Tibial nerve (tissue), 4 donors: ENCODE results near the gene GRAMD1A. TPM values are rescaled to one million over a fixed set of nuclear protein-coding genes. Genes with fewer than 3 reads are reported as not detected.
A peak's percentile ranks its signal among the peaks of the same experiment; 100 is the strongest.

Experiments
- DNase-seq, 2 donors: peaks; one replicate each; pipeline ENCODE4 v3.0.0-alpha.2; 2019; ENCODE audit warnings: low spot score in 2 of 2
- H3K27ac ChIP-seq, 4 donors: fragments of 200-600 bp; sonication (generic) in 3 of 4; one replicate each; pipeline ENCODE4 v1.5.1; 2017 to 2019; ENCODE audit warnings: mild to moderate bottlenecking in 1 of 4
- H3K27me3 ChIP-seq, 2 donors: fragments of 200-600 bp; sonication (generic) in 1 of 2; one replicate each; pipeline versions ENCODE4 v1.5.1 to v1.6.0; 2017 to 2019
- H3K36me3 ChIP-seq, 3 donors: fragments of 200-600 bp; sonication (generic); one replicate each; pipeline ENCODE4 v1.5.1; 2018 to 2019
- H3K4me1 ChIP-seq, 4 donors: fragments of 200-600 bp; sonication (generic) in 3 of 4; one replicate each; pipeline ENCODE4 v1.5.1; 2017 to 2019
- H3K4me3 ChIP-seq, 4 donors: fragments of 200-600 bp; sonication (generic) in 3 of 4; one replicate each; pipeline ENCODE4 v1.5.1; 2017 to 2019; ENCODE audit warnings: mild to moderate bottlenecking in 1 of 4, moderate library complexity in 1 of 4
- H3K9me3 ChIP-seq, 4 donors: fragments of 200-600 bp; sonication (generic) in 3 of 4; one replicate each; pipeline ENCODE4 v1.5.1; 2017 to 2019
- EP300 ChIP-seq, 2 donors: sonication (generic); formaldehyde crosslinking; IDR thresholded peaks; one replicate each; pipeline ENCODE4 v1.6.1; 2017; ENCODE audit warnings: antibody characterized with exemption in 2 of 2, mild to moderate bottlenecking in 1 of 2
- POLR2A ChIP-seq, 2 donors: fragments of 450-650 bp; IDR thresholded peaks; one replicate each; pipeline ENCODE4 v1.6.1; 2017; ENCODE audit warnings: antibody characterized with exemption in 2 of 2, mild to moderate bottlenecking in 2 of 2, moderate library complexity in 2 of 2
- WGBS, 2 donors: methylation state at CpG; one replicate each; pipeline ENCODE4 v1.1.5; 2018; 5-methylcytosine and 5-hydroxymethylcytosine counted together
- total RNA-seq, 4 donors: library from RNA; depleted of rRNA; stranded (reverse); fragments of >200 nt; gene quantifications; one replicate each; pipeline ENCODE4 v1.1.0, GENCODE V29; 2016
- TF ChIP-seq, protein P1 (sequence below), 5 experiments: fragments of 200-600 bp in 3 of 5; fragments of 450-650 bp in 2 of 5; sonication (generic) in 3 of 5; IDR thresholded peaks; one replicate each; pipeline ENCODE4 v1.5.1; 2016 to 2019; ENCODE audit warnings: antibody characterized with exemption in 5 of 5, mild to moderate bottlenecking in 3 of 5, moderate library complexity in 2 of 5

Gene GRAMD1A
- total RNA-seq, 4 donors from 2014 or later: 53.1 to 108 (median 61.6) TPM

DNA sequence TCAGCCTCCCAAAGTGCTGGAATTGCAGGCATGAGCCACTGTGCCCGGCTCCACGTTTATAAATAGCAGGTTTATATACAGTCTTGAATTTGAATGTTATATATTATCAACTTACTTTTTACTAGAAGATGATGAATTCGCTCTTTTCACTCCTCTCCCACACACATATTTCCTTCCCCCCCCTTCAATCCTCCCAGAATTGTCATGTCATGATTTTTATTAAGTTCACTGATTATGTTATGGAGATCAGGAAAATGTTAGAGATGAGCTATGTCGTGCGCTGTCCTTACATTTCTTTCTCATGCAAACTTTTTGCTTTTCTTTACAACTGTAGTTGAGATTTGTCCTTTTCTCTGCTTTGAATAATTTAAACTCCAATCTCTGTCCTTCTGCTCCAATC lies 17.8 kb upstream of the GRAMD1A start:
- no peak for DNase-seq
- Histone ChIP-seq H3K27me3 (no peaks in the 10 kb centered on the region), H3K9me3 (no peaks in the 10 kb centered on the region), H3K4me3 (no peak overlapping the region), H3K27ac (no peak overlapping the region), H3K36me3 (no peaks in the 10 kb centered on the region), H3K4me1 (no peaks in the 10 kb centered on the region)
- WGBS, 2 donors: 54 to 63% methylated on average over 5 of the region's 5 CpGs
- TF ChIP-seq, protein P1, sequence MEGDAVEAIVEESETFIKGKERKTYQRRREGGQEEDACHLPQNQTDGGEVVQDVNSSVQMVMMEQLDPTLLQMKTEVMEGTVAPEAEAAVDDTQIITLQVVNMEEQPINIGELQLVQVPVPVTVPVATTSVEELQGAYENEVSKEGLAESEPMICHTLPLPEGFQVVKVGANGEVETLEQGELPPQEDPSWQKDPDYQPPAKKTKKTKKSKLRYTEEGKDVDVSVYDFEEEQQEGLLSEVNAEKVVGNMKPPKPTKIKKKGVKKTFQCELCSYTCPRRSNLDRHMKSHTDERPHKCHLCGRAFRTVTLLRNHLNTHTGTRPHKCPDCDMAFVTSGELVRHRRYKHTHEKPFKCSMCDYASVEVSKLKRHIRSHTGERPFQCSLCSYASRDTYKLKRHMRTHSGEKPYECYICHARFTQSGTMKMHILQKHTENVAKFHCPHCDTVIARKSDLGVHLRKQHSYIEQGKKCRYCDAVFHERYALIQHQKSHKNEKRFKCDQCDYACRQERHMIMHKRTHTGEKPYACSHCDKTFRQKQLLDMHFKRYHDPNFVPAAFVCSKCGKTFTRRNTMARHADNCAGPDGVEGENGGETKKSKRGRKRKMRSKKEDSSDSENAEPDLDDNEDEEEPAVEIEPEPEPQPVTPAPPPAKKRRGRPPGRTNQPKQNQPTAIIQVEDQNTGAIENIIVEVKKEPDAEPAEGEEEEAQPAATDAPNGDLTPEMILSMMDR (IDR thresholded peaks at IDR 0.05): no peak
- TF ChIP-seq POLR2A (IDR thresholded peaks at IDR 0.05): no peak
- TF ChIP-seq EP300 (IDR thresholded peaks at IDR 0.05): no peak

DNA sequence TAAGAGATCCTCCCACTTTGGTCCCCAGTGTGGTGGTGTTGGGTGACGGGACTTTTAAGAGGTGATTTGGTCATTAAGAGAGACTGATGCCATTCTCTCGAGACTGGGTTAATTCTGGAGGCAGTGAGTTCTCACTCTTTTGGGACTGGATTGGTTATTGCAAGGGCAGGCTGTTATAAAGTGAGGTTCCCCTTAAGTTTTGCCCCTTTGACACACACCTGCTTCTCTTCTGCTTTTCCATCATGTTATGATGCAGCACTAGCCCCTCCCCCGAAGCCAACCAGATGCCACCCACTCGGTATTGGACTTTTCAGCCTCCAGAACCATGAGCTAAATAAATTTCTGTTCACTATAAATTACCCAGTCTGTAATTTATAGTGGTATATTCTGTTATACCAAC lies 16.3 kb upstream of the GRAMD1A start:
- WGBS, 2 donors: 91 to 92% methylated on average over 4 of the region's 4 CpGs
- H3K36me3 ChIP-seq: no peaks in the 10 kb centered on the region
- H3K4me1 ChIP-seq: no peaks in the 10 kb centered on the region
- no peaks in the 10 kb centered on the region for H3K9me3 ChIP-seq
- no peak overlapping the region for H3K27ac ChIP-seq
- no peaks in the 10 kb centered on the region for H3K27me3 ChIP-seq
- no peak overlapping the region for H3K4me3 ChIP-seq
- no peak for DNase-seq
- TF ChIP-seq EP300 (IDR thresholded peaks at IDR 0.05): no peak
- TF ChIP-seq, protein P1 (IDR thresholded peaks at IDR 0.05): no peak
- no peak for TF ChIP-seq POLR2A (IDR thresholded peaks at IDR 0.05)

DNA sequence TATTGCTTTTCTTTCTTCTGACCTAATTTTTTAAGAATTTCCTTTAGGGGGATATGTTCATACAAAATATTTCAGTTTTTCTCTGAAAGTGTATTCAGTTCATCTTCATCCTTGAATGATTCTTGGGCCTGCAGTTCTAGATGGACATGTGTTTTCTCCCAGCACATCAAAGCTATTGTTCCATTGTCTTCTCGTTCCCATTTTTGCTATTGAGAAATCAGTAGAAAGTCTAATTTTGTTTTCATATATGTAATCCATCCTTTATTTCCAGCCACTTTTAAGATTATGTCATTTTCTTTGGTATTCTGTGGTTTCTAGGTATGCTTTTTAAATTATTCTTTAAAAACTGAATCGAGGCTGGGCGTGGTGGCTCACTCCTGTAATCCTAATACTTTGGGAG lies 15.8 kb upstream of the GRAMD1A start:
- H3K4me3 ChIP-seq: no peak overlapping the region
- H3K27ac ChIP-seq: no peak overlapping the region
- no peaks in the 10 kb centered on the region for H3K4me1 ChIP-seq
- no peaks in the 10 kb centered on the region for H3K27me3 ChIP-seq
- TF ChIP-seq POLR2A (IDR thresholded peaks at IDR 0.05) (no peak), EP300 (IDR thresholded peaks at IDR 0.05) (no peak)
- TF ChIP-seq, protein P1 (IDR thresholded peaks at IDR 0.05): no peak
- DNase-seq: no peak
- no peaks in the 10 kb centered on the region for H3K36me3 ChIP-seq
- H3K9me3 ChIP-seq: no peaks in the 10 kb centered on the region
- WGBS, 2 donors: 94 to 98% methylated on average over 3 of the region's 3 CpGs

DNA sequence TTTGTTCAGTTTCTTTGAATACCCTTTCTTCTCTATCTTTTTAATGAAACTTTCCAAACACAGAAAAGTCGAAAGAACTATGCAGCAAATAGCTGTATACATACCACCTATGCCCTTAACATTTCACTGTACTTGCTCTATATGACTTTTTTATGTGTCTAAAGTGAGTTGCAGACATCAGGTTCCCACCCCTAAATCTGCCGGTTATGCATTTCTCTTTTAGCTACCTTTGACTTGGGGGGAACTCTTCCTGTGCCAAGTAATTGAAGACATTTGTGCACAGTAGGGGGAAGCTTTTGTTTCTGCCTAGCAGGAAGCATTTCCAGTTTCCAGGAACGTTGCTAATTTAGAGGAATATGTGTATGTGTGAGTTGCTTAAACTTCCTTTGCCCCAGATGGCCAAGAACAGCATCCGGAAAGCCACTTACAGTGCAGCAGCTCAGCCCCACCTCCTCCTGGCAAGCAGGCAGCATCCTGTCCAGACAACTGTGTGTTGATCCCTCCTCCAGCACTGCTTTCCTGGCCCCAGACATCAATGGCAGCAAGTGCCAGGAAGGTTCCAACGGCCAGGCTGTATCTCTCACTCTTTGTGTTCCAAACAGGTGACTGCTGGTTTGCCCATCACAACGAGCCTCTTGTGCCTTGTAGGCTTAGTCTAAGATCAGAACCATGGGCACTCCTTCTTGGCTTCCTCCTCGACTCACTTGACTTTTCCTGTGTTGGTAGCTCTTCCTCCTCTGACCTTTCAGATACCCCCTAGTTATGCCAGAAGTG lies 14.7 kb upstream of the GRAMD1A start:
- Histone ChIP-seq H3K4me1 (no peaks in the 10 kb centered on the region), H3K27me3 (no peaks in the 10 kb centered on the region), H3K9me3 (no peaks in the 10 kb centered on the region), H3K27ac (peak overlapping the region in 1 of 4 donors; percentile 15), H3K4me3 (no peak overlapping the region), H3K36me3 (no peaks in the 10 kb centered on the region)
- 20 to 23% methylated on average over 7 of the region's 7 CpGs for WGBS, 2 donors
- TF ChIP-seq EP300 (IDR thresholded peaks at IDR 0.05): peak in 1 of 2 donors; percentile 48
- TF ChIP-seq POLR2A (IDR thresholded peaks at IDR 0.05): no peak
- TF ChIP-seq, protein P1 (IDR thresholded peaks at IDR 0.05): no peak
- DNase-seq: no peak

DNA sequence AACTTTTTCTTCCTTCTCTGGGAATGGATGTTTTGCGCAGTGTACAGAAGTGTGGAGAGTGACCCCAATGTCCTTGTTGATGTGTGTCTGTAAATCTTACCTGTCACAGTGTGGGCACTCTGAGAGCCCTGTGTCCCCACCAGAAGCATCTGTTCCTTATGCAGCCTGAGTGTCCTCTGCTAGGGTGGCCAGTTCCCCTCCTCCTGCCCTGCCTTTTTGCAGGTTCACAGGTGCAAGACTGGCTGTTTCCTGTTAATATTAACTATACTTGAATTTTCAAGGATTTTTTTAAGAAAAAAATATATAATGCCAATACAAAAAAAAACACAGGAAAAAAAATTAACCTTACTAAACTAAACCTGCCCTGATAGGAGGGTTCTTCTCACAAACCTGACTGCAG lies 12.0 kb upstream of the GRAMD1A start:
- H3K4me1 ChIP-seq: no peaks in the 10 kb centered on the region
- no peak for DNase-seq
- no peak overlapping the region for H3K27ac ChIP-seq
- TF ChIP-seq EP300 (IDR thresholded peaks at IDR 0.05) (no peak), POLR2A (IDR thresholded peaks at IDR 0.05) (no peak)
- TF ChIP-seq, protein P1 (IDR thresholded peaks at IDR 0.05): no peak
- no peaks in the 10 kb centered on the region for H3K36me3 ChIP-seq
- no peaks in the 10 kb centered on the region for H3K27me3 ChIP-seq
- WGBS, 2 donors: 90 to 94% methylated on average over 1 of the region's 1 CpG
- H3K9me3 ChIP-seq: no peaks in the 10 kb centered on the region
- no peak overlapping the region for H3K4me3 ChIP-seq
